GM19240 (cell line): ENCODE results near the gene DCHS2.
"Not testable (repeated sequence)": the region's sequence is repeated elsewhere in the genome, so short reads cannot be mapped to it uniquely, and the experiment has no call there.

ENCODE experiments used
- DNase-seq: peaks from one replicate; pipeline ENCODE4 v3.0.0; 2011; ENCODE audit warnings: low spot score; ENCODE audit not compliant: insufficient read length

DCHS2 gene

GRCh38 chr4:154218051-154218450, 273.5 kb downstream of the DCHS2 start:
- no peak for DNase-seq

- not testable (repeated sequence) for DNase-seq
Measured at GRCh38 chr4:154217384-154217783, 274.2 kb downstream of the DCHS2 start.

GRCh38 chr4:154211506-154211905, 280.1 kb downstream of the DCHS2 start:
- DNase-seq, result no peak

GRCh38 chr4:154208424-154208823, 283.2 kb downstream of the DCHS2 start:
- DNase-seq, result no peak

GRCh38 chr4:154205471-154205870, 286.1 kb downstream of the DCHS2 start:
- DNase-seq, result no peak

GRCh38 chr4:154194649-154195048, 296.9 kb downstream of the DCHS2 start:
- DNase-seq, result no peak

- DNase-seq, result no peak
Measured at GRCh38 chr4:154192585-154192984, 299.0 kb downstream of the DCHS2 start.

- no peak for DNase-seq
Measured at GRCh38 chr4:154189346-154189745, 302.3 kb downstream of the DCHS2 start.

- DNase-seq, result no peak
Measured at GRCh38 chr4:154186888-154187287, 304.7 kb downstream of the DCHS2 start.

- DNase-seq, result no peak
Measured at GRCh38 chr4:154186035-154186434, 305.6 kb downstream of the DCHS2 start.

GRCh38 chr4:154184238-154184637, 307.4 kb downstream of the DCHS2 start:
- no peak for DNase-seq

- no peak for DNase-seq
Measured at GRCh38 chr4:154183264-154183663, 308.3 kb downstream of the DCHS2 start.
